Effector memory CD4-positive, alpha-beta T cell (primary cell): ENCODE results near the gene CCNO.

Source experiments
- DNase-seq, 3 donors: peaks; one replicate each; pipeline ENCODE4 v3.0.0-alpha.2; 2020
- H3K27ac ChIP-seq: 2 replicates; pipeline ENCODE4 v1.7.0; 2013; ENCODE audit warnings: mild to moderate bottlenecking, low read length, moderate library complexity; ENCODE audit not compliant: insufficient read depth, poor library complexity, severe bottlenecking
- H3K27me3 ChIP-seq: replicated peaks from 2 replicates; pipeline ENCODE4 v1.7.0; 2013; ENCODE audit warnings: mild to moderate bottlenecking, low read length; ENCODE audit not compliant: insufficient read depth, control insufficient read depth, poor library complexity, severe bottlenecking
- H3K36me3 ChIP-seq: 2 replicates; pipeline ENCODE4 v1.7.0; 2013; ENCODE audit warnings: mild to moderate bottlenecking, low read length, moderate library complexity; ENCODE audit not compliant: control insufficient read depth, insufficient read depth
- H3K4me1 ChIP-seq: 2 replicates; pipeline ENCODE4 v1.7.0; 2013; ENCODE audit warnings: low read length, mild to moderate bottlenecking; ENCODE audit not compliant: control insufficient read depth, insufficient read depth, poor library complexity, severe bottlenecking
- H3K4me3 ChIP-seq: 2 replicates; pipeline ENCODE4 v1.7.0; 2013; ENCODE audit warnings: low read length, low read depth, mild to moderate bottlenecking; ENCODE audit not compliant: insufficient read depth, poor library complexity, severe bottlenecking
- H3K9me3 ChIP-seq: 2 replicates; pipeline ENCODE4 v1.7.0; 2013; ENCODE audit warnings: mild to moderate bottlenecking, low read length, moderate library complexity; ENCODE audit not compliant: control insufficient read depth

The CCNO gene

GRCh38 chr5:55223812-55224240, 9.6 kb downstream of the CCNO start:
- peaks cover 34% of the 10 kb centered on the region for H3K4me1 ChIP-seq
- no peak overlapping the region for H3K27ac ChIP-seq
- no peaks in the 10 kb centered on the region for H3K9me3 ChIP-seq
- H3K4me3 ChIP-seq: no peak overlapping the region
- peaks cover 74% of the 10 kb centered on the region for H3K27me3 ChIP-seq
- H3K36me3 ChIP-seq: no peaks in the 10 kb centered on the region
- no peak for DNase-seq

DNA sequence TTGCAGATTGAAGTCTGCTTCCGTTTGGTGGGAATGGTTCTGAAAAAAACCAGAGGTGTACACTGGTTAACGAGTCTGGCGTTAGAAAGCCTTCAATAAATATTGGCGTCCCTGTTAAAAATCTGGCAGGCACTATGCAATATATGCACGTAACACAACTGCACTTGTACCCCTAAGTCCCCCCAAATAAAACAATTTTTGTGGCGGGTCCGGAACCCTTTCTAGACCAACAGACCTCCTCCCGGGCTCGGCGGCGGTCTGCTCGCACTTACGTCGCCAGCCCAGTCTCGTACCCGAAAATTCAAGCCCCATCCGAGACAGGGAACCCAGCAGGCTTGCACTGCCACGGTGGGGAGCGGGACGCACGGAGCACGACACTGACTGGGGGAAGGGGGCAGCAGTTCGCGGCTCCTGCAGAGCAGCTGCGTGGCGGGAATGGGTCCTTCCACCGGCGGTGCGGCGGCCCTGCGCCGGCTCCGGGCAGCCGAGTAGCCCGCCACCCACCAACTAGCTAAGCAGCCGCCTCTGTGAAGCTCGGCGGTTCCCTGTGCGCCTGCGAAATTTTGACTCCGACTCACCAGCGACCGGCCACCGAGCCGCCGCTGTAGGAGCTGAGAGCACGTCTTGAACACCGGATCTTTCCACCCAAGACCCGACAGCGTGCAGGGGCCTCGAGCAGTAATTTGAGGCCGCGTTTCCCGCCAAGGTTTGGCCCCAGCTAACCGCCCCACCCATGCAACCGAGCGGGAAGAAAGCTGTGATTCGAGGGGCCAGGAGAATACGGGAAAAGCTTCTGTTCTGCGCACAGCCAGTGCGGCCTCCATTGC, 10.2 kb downstream of the CCNO start:
- Histone ChIP-seq H3K4me3 (no peak overlapping the region), H3K27me3 (peaks cover 70% of the 10 kb centered on the region), H3K9me3 (no peaks in the 10 kb centered on the region), H3K27ac (no peak overlapping the region), H3K36me3 (no peaks in the 10 kb centered on the region), H3K4me1 (peaks cover 34% of the 10 kb centered on the region)
- no peak for DNase-seq

DNA sequence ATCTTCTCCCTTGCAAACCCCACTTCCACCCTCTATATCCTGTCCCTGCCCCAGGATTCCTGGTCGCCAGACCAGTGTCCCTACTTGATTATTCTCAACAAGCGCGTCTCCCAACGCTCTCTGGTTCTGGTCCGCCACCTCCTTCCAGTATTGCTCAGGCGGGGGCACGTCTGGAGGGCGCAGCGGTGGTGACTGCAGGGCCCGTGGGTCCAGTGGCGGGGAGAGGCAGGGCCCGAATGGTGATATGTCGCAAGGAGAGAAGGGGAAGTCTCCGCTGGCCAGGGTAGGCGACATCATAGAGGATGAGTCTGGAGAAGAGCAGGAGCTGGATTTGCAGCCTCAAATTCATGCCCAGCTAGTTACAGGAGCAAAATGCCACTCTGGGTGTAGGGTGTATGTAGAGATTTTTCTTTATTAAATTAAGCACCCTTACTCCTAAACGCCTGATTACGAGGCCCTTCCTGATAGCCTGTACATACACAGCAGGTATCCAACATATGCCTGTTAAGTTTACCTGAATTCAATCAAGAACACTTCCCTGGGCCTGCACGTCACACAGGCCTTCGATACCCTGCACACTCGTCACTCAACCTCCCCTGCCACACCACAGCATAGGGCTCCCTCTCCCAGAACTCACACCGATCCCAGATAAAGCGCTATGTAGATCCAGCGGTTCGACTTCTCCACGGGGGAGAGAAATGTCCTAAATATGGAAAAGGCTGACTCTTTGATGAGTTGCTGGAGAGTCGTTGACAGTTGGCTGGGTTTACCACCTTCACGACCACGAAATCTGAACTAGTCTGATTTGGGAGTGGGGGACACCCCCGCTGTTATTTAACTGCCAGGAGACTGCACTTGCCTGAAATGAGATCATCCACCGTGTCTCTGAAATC, 11.1 kb downstream of the CCNO start:
- Histone ChIP-seq H3K4me1 (peaks cover 26% of the 10 kb centered on the region), H3K27me3 (peaks cover 62% of the 10 kb centered on the region), H3K4me3 (no peak overlapping the region)

GRCh38 chr5:55220433-55221185, 12.8 kb downstream of the CCNO start:
- H3K9me3 ChIP-seq: no peaks in the 10 kb centered on the region
- H3K27me3 ChIP-seq: peaks cover 47% of the 10 kb centered on the region
- H3K36me3 ChIP-seq: no peaks in the 10 kb centered on the region
- H3K4me3 ChIP-seq: peak overlapping the region; percentile 35
- DNase-seq: no peak
- H3K4me1 ChIP-seq: peaks cover 15% of the 10 kb centered on the region
- no peak overlapping the region for H3K27ac ChIP-seq

More for the DNA sequence above, 11.1 kb downstream of the CCNO start:
- no peaks in the 10 kb centered on the region for H3K9me3 ChIP-seq
- DNase-seq: no peak
- no peak overlapping the region for H3K27ac ChIP-seq
- no peaks in the 10 kb centered on the region for H3K36me3 ChIP-seq

GRCh38 chr5:55219770-55220169, 13.6 kb downstream of the CCNO start:
- no peak for DNase-seq
- Histone ChIP-seq H3K27ac (no peak overlapping the region), H3K36me3 (no peaks in the 10 kb centered on the region), H3K4me3 (no peak overlapping the region), H3K4me1 (peaks cover 15% of the 10 kb centered on the region), H3K9me3 (no peaks in the 10 kb centered on the region), H3K27me3 (peaks cover 43% of the 10 kb centered on the region)

- peaks cover 15% of the 10 kb centered on the region for H3K4me1 ChIP-seq
- H3K4me3 ChIP-seq: no peak overlapping the region
- H3K27me3 ChIP-seq: peaks cover 41% of the 10 kb centered on the region
- no peaks in the 10 kb centered on the region for H3K9me3 ChIP-seq
- H3K36me3 ChIP-seq: no peaks in the 10 kb centered on the region
- H3K27ac ChIP-seq: no peak overlapping the region
- no peak for DNase-seq
Observed at GRCh38 chr5:55218967-55219366, 14.4 kb downstream of the CCNO start.

DNA sequence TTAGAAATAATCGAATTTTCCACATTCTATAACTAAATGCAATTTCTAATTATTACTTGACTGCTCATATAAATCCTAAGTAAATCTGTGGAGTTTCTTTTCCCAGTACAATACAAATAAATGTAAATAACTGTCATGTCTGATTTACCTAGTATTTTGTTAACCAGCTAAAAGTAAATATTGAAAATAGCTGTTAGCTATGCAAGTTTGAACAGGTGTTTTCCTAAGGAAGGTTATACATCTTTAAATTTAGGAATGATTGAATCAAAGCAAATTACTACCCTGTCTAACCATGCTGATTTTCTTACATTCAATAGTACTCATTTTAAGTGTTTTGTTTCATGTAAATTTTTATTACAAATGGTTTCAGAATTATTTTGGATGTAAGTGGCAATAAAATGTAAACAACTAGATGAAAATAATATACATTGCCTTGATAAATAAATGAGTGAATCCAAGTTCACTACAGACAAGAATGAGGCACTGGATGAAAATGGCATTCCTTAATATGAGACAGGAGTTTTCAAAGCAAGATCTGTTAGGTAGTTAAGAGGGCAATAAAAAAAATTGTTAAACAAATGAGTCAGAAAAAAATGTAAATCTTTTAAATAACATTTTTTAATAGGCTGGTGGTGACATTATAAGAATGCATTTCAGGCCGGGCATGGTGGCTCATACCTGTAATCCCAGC, 22.1 kb downstream of the CCNO start:
- no peaks in the 10 kb centered on the region for H3K9me3 ChIP-seq
- DNase-seq: no peak
- no peak overlapping the region for H3K4me3 ChIP-seq
- H3K36me3 ChIP-seq: no peaks in the 10 kb centered on the region
- H3K4me1 ChIP-seq: no peaks in the 10 kb centered on the region
- H3K27ac ChIP-seq: no peak overlapping the region
- H3K27me3 ChIP-seq: no peaks in the 10 kb centered on the region

DNA sequence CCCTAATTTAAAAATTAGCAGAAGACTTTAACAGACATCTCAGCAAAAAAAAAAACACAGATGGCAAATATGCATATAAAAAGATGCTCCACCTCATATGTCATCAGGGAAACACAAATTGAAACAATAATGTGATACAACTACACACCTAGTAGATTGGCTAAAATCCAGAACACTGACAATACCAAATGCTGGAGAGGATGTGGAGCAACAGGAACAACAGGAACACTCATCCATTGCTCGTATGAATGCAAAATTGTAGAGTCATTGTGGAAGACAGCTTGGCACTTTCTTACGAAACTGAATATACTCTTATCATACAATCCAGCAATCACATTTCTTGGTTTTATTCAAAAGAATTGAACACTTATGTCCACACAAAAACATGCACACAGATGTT, 28.4 kb downstream of the CCNO start:
- H3K4me1 ChIP-seq: no peaks in the 10 kb centered on the region
- no peak overlapping the region for H3K4me3 ChIP-seq
- H3K27me3 ChIP-seq: no peaks in the 10 kb centered on the region
- no peak overlapping the region for H3K27ac ChIP-seq
- no peak for DNase-seq
- H3K36me3 ChIP-seq: no peaks in the 10 kb centered on the region
- no peaks in the 10 kb centered on the region for H3K9me3 ChIP-seq

GRCh38 chr5:55191165-55191564, 42.2 kb downstream of the CCNO start:
- Histone ChIP-seq H3K27ac (no peak overlapping the region), H3K4me3 (no peak overlapping the region), H3K4me1 (no peaks in the 10 kb centered on the region), H3K27me3 (peaks cover 23% of the 10 kb centered on the region), H3K36me3 (no peaks in the 10 kb centered on the region), H3K9me3 (no peaks in the 10 kb centered on the region)
- no peak for DNase-seq
